DMS 273 treated with DMSO at 0.1 percent for 48 hours (cell line): Measurements from ENCODE around the gene DIPK1B.

ENCODE experiments used
- DNase-seq: peaks from one replicate; lab custom pipeline; 2025; lab: John Stamatoyannopoulos, UW

Gene DIPK1B

DNA sequence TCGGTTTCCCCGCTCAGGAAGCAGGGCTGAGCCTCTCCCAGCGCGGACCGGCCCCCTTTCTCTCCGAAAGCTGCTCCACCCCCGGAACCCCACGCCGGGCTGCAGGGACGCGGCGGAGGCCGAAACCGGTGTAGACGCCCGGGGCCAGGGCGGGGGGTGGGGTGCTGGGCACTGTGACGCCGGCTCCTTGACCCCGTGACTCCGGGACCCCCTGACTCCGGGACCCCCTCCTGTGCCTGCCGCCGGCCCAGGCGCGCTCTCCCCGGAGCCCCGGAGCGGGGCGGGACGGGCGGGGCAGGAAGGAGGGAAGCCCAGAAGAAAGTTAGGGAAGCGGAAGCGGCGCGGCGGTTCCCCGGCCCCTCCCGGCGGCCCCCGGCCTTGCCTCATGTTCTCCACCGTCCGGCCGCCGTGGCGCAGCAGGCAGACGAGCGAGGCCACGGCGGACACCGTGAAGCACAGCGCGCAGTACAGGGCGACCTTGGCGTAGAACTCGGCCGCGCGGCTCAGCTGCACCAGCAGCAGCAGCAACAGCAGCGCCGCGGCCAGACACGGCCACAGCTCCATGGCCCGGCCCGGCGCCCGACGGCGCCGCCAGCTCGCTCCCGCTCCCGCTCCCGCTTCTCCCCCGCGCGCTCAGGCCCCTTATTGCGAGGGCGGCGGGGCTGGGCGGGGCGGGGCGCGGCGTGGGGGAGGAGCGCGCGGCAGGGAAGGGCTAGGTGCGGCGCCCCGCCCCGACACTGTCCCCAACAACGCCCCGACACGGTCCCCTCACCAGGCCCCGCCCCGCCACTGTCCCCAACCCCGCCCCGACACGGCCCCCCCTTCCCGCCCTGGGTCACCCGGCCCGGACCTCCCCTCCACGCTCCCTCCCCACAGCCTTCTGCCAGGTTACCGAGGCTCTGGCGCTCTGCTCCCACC is 25.3 kb upstream of the DIPK1B start, which contains the start of gene AGPAT2:
TSS of gene AGPAT2 (minus strand) at position 664 of the 918 bp plus-strand sequence. CDS start at position 564, 100 bp downstream.
- no peak for DNase-seq

GRCh38 chr9:136687721-136688223 is 24.6 kb upstream of the DIPK1B start:
- DNase-seq, result no peak

DNA sequence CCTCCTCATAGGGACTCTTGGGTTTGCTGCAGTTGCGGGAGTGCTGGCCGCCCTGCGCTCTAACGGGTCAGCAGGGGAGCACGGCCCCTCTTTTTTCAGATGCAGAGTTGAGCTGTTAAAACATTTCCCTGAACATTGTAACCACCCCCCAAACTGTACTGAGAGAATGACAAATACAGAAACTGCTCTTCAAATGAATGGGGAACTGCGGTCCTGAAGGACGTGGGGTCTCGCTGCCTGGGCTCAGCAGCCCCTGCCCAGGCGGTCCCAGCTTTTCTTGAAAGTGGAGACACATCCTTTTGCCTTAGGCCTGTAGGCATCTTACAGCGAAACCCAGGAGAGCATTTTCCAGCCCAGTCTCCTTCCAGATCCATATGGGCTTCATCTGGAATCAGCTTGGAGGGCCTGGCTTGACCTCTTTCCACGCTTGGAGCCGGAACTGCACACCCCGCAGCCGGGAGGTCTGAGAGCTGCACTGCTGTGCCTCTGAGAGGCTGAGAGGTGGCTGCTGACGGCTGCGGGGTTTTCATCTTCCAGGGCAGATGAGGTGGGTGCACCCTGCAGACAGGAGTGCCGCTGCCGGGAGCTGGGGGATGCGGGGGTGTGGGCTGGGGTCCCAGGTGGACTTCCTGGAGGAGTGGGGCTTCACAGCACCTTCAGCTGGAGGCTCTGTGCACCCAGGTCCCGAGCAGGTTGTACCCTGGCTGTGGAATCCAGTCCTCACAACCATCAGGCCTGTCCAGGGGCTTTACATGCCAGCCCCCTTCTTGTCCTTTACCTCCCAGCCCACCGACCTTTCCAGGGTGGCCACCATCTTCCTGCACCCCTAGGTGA is 23.9 kb upstream of the DIPK1B start:
- no peak for DNase-seq

GRCh38 chr9:136689108-136689460 is 23.3 kb upstream of the DIPK1B start:
- no peak for DNase-seq

DNA sequence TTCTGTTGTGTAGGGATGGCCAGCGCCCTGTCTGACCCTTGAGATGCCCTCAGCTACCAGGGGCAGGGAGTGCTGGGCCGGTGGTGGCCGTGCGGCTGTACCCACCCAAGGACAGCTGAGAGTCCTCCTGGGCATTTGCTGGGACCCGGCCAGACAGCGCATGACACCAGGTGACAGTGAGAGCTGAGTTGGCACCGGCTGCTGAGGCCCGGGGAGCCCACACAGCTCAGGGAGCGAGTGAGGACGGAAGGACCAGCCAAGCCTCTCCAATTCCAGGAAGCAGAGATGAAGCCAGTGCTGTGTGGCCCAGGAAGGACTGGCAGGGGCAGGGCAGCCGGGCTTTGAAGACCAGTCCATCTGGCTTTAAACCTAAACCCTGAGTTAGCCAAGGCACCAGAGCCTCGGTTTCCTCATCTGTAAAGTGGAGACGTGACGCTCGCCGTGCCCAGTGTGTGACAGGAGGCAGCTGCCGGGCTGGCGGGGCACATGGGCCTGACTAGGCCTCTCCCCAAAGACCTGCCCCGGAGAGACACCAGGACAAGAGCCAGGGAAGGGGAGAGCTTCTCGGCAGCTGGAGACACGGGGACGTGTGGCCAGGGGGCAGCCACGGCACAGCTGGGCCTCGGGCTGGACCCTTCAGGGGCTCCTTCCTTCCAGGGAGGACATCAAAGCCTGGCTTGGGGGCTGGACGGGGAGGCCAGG is 22.1 kb upstream of the DIPK1B start:
- DNase-seq, result no peak

DNA sequence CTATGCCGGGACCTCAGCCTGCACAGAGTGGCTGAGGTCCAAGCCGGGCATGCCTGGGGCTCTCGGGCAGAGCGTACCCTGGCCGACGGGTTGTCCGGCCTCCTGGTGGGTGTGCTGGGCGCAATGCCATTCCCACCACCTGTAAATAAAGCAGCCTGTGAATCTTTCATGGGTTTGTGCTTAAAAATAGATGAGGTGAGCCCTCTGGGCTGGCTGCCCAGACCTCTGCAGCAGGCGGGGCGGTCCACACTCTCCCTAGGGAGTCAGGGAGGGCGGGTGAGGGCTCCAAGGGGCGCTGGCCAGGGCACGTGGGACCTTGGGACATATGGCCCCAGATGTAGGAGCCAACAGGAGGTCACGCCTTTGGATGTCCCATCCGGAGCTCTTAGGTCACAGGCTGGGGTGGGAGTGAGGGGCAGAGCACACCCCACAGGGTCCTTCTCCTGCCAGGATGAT is 21.5 kb upstream of the DIPK1B start:
- DNase-seq, result peak; percentile 44

GRCh38 chr9:136691316-136692184 is 20.8 kb upstream of the DIPK1B start:
- no peak for DNase-seq

DNA sequence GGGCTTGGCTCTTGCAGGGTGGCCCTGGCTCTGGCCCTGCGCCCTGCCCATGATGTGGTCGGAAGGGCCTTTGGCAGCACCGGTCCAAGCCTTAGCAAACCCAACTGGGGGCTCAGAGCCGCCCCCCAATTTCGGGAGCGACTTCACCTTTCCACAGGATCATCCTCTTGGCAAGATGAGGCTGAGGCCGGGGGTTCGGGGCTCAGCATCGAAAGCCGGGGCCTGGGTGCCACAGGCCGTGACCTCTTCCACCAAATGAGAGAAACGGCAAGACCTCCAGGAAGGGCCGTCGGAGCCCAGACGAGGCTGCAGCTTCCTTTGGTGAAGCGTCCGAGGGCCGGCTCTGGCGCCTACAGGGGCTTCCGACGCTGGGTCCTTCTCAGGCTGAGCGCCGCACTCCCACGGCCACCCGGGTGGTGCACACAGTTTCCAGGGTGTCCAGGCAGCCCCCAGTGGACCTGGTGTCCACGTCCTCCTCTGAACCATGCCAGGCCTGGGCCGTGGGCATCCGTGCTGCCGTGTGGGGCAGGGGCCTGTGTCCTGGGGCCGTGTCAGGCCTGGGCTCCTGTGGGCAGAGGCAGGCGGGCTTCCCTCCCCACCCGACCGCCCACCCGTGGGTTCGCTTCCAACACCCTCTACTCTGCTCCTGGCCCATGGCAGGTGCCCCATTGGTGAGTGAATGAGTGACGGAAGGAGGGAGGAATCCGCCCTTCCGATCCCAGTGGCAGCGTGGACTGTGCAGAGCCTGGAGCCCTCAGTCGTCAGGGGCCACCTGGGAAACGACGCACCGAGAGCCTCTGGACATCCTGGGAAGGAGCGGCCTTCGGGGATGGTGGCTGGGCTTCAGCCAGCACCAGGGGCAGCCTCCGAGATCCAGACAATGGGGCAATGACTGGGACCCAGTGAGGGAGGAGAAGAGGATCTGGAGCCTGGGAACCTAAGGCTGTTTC is 19.9 kb upstream of the DIPK1B start:
- no peak for DNase-seq

DNA sequence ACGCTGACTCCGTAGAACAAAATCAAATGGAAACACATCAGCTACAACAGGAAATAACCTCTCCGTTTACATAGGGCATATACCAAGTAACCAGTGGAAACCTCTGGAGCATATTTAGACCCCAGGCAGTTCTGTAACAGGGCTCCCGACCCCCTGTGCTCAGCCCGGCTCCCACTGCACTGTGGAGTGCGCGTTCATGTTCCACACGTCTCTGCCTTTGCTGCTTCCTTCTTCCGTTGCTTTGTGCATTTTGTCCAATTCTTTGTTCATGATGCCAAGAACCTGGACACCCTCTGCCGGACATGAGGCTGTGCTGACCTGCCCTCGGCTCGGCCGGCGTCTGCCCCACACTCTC is 19.3 kb upstream of the DIPK1B start:
- DNase-seq, result no peak

DNA sequence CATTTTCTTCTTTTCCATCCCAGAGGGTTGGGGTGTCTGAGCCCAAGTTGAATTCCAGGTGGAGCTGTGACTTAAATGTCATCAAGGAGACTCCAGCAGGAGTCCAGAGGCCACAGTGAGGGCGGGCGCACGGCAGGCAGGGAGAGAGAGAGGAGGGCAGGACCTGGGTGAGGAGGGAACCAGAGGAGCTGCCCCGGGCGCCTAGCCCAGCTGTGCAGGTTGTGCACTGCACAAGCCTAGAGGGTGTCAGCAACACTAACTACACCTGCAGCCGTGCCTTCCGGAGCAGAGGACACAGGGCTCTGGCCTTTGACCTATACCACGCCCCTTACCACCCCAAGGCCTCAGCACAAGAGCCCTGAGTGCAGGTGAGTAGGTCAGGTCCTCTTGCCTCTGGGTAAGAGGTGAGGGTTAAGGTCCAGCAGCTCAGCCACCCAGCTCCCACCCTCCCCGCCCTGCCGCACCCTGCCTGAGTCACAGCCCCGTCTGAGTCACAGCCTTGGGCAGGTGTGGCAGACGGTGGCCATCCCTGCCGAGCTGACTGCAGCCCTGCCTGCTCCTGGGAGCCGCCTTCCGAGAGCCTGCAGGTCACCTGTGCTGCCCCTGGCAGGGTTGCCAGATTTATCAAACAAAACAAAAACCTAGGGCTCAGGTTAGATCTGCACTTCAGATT is 18.7 kb upstream of the DIPK1B start:
- DNase-seq, result no peak

DNA sequence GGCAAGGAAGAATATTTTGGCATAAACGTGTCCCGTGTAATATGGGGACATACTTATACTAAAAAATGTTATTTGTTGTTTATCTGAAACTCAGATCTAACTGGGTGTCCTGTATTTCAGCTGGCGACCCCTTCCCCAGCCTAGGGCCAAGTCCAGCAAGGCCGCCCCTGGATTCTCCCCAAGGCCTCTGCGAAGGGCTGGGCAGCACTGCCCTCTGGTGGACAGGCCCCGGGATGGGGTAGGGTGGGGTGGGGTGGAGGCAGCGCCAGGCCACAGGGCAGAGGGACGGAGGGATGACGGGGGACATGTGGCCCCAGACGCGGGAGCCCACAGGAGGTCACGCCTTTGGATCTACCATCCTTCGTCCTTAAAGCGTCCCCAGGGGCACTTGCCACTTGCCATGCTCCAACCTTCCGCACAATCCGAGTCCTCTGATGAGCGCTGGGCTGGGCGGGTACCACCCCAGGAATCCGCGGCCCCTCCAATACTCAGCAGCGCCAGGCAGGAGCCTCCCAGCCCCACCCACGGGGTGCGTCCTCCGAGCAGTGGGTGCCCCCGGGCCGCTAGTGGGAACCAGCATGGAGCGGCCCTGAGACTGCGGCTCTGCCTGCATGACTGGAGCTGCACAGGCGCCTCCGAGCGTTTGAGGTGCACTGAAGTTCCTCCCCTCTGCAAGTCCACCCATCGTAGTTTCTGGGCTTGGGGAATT is 18.1 kb upstream of the DIPK1B start:
- DNase-seq, result no peak

GRCh38 chr9:136694872-136695247 is 17.5 kb upstream of the DIPK1B start:
- DNase-seq, result no peak

GRCh38 chr9:136695435-136695895 is 16.9 kb upstream of the DIPK1B start:
- peak; percentile 64 for DNase-seq

DNA sequence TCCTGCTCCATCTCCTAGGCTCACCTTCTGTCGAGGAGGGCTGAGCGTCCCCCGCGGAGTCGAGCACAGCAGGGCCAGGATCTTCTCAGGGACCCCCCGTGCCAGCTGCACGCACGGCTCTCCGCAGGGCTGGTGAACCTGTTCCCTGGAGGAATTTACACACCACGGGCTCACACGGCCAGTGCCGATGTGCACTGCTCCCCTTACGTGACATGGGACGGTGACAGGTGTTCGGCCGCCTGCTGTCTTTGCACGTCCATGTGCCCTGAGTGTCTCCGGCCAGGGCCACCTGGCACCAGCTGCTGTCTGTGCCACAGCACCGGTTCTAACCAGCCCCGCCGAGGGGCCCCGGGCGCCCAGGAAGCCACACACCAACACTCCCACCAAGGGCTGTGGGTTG is 16.4 kb upstream of the DIPK1B start:
- DNase-seq, result no peak

DNA sequence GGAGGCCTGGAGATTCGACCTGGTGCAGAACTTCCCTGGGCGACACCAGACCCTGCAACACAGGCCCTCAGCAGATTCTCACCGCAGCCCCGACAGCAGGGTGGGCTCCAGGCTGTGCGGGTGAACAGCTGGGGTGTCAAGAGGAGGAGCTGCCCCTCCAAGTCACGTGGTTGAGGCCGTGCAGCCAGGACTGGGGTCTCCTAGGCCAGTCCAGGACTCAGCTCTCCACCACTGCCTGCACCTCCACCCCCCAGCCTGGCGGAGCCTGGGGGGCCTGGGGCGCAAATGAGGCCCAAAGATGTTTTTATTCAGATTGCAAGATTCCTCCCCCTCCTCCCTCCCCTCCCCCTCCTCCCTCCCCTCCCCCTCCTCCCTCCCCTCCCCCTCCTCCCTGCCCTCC is 15.9 kb upstream of the DIPK1B start:
- DNase-seq, result no peak

DNA sequence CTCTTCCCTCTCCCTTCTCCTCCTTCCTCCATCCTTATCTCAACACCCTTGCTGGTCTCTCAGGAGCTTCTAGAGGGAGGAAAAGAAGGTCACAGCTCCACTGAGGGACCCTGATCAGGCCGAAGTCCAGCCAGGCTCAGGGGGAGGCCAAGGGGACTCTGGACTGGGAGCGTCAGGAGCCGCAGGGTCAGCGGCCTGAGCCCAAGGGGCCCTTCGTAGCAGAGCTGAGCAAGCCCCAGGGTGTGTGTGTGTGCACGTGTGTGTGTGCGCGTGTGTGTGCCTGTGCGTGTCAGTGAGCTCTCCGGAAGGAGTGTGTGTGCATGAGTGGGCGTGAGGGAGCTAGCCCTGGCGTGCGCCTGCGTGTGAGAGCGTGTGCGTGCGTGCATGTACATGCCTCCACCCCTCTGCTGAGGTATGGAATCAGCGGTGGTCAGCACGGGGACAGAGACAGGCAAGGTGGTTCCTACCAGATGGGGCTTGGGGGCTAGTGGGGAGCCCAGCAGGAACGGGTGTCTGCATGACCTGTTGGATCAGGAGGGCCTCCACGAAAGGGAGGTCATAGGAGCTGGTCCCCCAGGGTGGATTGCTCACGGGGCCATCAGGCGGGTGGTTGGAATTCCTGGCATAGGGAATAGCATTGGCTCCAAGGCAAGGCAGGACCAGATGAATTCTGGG is 15.1 kb upstream of the DIPK1B start:
- DNase-seq, result no peak

DNA sequence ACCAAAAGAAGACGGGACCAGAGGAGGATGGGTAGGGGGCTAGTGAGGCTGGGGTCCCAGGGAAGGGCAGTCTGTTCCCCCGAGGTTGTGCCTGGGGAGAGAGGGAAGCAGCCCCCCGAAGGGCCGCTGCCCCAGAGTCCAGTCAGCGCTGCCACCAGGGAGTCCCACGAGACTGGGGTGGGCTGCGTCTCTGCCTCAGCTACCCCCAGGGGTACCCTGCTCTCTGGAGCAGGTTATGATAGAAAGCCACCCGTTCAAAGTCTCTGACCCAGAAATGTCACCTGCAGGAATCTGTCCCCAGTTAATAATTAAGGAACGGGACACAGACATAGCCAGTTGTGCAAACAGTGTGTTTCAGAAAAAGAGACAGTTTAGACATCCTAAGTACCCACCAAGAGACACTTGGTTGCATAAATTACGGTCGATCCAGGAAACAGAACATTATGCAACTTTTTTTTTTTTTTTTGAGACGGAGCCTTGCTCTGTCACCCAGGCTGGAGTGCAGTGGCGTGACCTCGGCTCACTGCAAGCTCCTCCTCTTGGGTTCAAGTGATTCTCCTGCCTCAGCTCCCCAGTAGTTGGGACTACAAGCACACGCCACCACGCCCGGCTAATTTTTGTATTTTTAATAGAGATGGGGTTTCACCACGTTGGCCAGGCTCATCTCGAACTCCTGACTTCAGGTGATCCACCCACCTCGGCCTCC is 14.4 kb upstream of the DIPK1B start:
- no peak for DNase-seq
